Ishikawa (cell line): ENCODE measurements around the gene GMFB.

ENCODE experiments used
- CEBPB ChIP-seq: IDR thresholded peaks from 2 replicates; pipeline ENCODE4 v1.6.1; 2012
- CREB1 ChIP-seq: IDR thresholded peaks from 2 replicates; pipeline ENCODE4 v1.6.1; 2012; ENCODE audit warnings: low read depth
- EGR1 ChIP-seq: IDR thresholded peaks from 2 replicates; pipeline ENCODE4 v1.6.1; 2012
- EP300 ChIP-seq: IDR thresholded peaks from 2 replicates; pipeline ENCODE4 v1.6.1; 2012; ENCODE audit warnings: borderline replicate concordance
- FOXM1 ChIP-seq: IDR thresholded peaks from 2 replicates; pipeline ENCODE4 v1.6.1; 2012; ENCODE audit warnings: low read depth, borderline replicate concordance
- MAX ChIP-seq: IDR thresholded peaks from 2 replicates; pipeline ENCODE4 v1.6.1; 2012
- NFIC ChIP-seq: IDR thresholded peaks from 2 replicates; pipeline ENCODE4 v1.6.1; 2012
- RAD21 ChIP-seq: IDR thresholded peaks from 2 replicates; pipeline ENCODE4 v1.6.1; 2012; ENCODE audit warnings: low read depth
- TAF1 ChIP-seq: IDR thresholded peaks from 2 replicates; pipeline ENCODE4 v1.6.1; 2012; ENCODE audit warnings: low read depth, mild to moderate bottlenecking
- TCF12 ChIP-seq: IDR thresholded peaks from 2 replicates; pipeline ENCODE4 v1.6.1; 2012; ENCODE audit warnings: low read depth
- TEAD4 ChIP-seq: IDR thresholded peaks from 2 replicates; pipeline ENCODE4 v1.6.1; 2012
- YY1 ChIP-seq: IDR thresholded peaks from 2 replicates; pipeline ENCODE4 v1.6.1; 2012; ENCODE audit warnings: low read depth
- ZBTB7A ChIP-seq: IDR thresholded peaks from 2 replicates; pipeline ENCODE4 v1.6.1; 2012; ENCODE audit warnings: low read depth
- TF ChIP-seq, protein P1 (sequence below): IDR thresholded peaks from 2 replicates; pipeline ENCODE4 v1.6.1; 2012; ENCODE audit warnings: low read depth, mild to moderate bottlenecking
- TF ChIP-seq, protein P2 (sequence below): IDR thresholded peaks from 2 replicates; pipeline ENCODE4 v1.6.1; 2012

The GMFB gene

DNA sequence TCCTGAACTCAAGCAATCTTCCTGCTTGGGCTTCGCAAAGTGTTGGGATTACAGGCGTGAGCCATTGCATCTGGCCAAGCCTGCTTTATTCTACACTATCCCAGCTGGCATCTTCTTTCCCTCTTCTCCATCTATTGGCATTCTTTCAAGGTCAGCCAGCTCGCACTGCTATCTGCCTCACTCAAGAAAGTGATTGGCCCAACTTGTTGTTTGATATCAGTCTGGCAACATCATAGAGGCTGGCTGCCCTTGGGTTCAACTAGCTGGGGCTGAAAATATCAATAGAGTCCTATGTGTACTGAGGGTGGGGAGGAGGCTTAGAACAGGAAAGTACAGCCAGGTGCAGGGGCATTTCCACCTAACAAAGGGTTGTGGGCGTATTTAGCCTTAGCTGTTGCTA lies 17.1 kb downstream of the GMFB start:
- no peak for TF ChIP-seq EP300
- TF ChIP-seq FOXM1 = no peak
- TF ChIP-seq ZBTB7A = no peak
- TF ChIP-seq TAF1 = no peak
- no peak for TF ChIP-seq CREB1
- no peak for TF ChIP-seq MAX
- TF ChIP-seq CEBPB = no peak
- no peak for TF ChIP-seq RAD21
- TF ChIP-seq EGR1 = no peak
- no peak for TF ChIP-seq TEAD4
- TF ChIP-seq, protein P1, sequence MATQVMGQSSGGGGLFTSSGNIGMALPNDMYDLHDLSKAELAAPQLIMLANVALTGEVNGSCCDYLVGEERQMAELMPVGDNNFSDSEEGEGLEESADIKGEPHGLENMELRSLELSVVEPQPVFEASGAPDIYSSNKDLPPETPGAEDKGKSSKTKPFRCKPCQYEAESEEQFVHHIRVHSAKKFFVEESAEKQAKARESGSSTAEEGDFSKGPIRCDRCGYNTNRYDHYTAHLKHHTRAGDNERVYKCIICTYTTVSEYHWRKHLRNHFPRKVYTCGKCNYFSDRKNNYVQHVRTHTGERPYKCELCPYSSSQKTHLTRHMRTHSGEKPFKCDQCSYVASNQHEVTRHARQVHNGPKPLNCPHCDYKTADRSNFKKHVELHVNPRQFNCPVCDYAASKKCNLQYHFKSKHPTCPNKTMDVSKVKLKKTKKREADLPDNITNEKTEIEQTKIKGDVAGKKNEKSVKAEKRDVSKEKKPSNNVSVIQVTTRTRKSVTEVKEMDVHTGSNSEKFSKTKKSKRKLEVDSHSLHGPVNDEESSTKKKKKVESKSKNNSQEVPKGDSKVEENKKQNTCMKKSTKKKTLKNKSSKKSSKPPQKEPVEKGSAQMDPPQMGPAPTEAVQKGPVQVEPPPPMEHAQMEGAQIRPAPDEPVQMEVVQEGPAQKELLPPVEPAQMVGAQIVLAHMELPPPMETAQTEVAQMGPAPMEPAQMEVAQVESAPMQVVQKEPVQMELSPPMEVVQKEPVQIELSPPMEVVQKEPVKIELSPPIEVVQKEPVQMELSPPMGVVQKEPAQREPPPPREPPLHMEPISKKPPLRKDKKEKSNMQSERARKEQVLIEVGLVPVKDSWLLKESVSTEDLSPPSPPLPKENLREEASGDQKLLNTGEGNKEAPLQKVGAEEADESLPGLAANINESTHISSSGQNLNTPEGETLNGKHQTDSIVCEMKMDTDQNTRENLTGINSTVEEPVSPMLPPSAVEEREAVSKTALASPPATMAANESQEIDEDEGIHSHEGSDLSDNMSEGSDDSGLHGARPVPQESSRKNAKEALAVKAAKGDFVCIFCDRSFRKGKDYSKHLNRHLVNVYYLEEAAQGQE = no peak
- no peak for TF ChIP-seq NFIC
- TF ChIP-seq, protein P2, sequence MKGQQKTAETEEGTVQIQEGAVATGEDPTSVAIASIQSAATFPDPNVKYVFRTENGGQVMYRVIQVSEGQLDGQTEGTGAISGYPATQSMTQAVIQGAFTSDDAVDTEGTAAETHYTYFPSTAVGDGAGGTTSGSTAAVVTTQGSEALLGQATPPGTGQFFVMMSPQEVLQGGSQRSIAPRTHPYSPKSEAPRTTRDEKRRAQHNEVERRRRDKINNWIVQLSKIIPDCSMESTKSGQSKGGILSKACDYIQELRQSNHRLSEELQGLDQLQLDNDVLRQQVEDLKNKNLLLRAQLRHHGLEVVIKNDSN = no peak
- TF ChIP-seq YY1 = no peak

- no peak for TF ChIP-seq CREB1
- TF ChIP-seq CEBPB = no peak
- no peak for TF ChIP-seq ZBTB7A
- TF ChIP-seq, protein P2 = no peak
- TF ChIP-seq RAD21 = no peak
- TF ChIP-seq TEAD4 = no peak
- no peak for TF ChIP-seq EP300
- no peak for TF ChIP-seq FOXM1
- no peak for TF ChIP-seq NFIC
- no peak for TF ChIP-seq TCF12
- no peak for TF ChIP-seq MAX
- no peak for TF ChIP-seq EGR1
- TF ChIP-seq YY1 = no peak
- TF ChIP-seq, protein P1 = no peak
Measured at GRCh38 chr14:54470701-54471100, 18.1 kb downstream of the GMFB start.

DNA sequence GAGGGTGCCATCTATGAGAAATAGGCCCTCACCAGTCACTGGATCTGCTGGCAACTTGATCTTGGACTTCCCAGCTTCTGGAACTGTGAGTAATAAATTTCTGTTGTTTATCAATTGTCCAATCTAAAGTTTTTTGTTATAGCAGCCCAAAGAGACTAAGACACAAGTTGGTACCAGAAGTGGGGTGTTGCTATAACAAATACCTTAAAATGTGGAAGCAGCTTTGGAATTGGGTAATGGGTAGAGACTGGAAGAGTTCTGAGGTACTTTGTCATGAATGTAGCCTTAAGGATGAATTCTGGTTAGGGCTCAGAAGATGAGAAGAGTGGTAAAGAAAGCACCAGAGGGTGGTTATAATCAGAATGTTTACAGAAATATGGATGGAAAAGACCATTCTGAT lies 21.5 kb downstream of the GMFB start:
- TF ChIP-seq FOXM1 = no peak
- no peak for TF ChIP-seq MAX
- no peak for TF ChIP-seq CREB1
- TF ChIP-seq, protein P1 = no peak
- no peak for TF ChIP-seq TAF1
- TF ChIP-seq TEAD4 = no peak
- no peak for TF ChIP-seq EP300
- no peak for TF ChIP-seq TCF12
- no peak for TF ChIP-seq YY1
- no peak for TF ChIP-seq ZBTB7A
- TF ChIP-seq, protein P2 = no peak
- TF ChIP-seq CEBPB = no peak
- TF ChIP-seq NFIC = no peak
- TF ChIP-seq RAD21 = no peak
- no peak for TF ChIP-seq EGR1

DNA sequence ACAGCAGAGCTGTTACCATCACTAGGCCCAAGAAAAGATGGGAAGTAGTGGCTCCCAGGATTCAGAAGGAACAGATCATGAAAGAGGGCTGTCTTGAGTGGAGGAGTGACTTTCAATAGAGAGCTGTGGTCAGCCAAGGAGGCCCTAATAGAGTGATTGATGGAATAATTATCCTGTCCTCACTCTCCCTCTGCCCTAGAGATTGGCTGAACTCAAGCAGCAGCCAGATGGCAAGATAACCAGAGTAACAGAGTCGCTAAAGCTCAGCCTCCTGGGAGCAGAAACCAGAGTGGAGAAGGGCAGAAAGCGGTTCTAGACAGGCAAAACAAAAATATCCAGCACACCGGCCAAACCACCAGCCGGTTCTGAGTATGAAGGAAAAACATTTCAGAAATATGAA lies 23.1 kb downstream of the GMFB start:
- TF ChIP-seq FOXM1 (no peak), MAX (no peak), YY1 (no peak), TEAD4 (no peak), TAF1 (no peak), TCF12 (no peak), EP300 (no peak), ZBTB7A (no peak), CEBPB (no peak), CREB1 (no peak), EGR1 (no peak), RAD21 (no peak), NFIC (no peak)
- TF ChIP-seq, protein P1 = no peak
- TF ChIP-seq, protein P2 = no peak
